Tibial nerve (tissue), 4 donors: ENCODE results near the gene TTC38.

Experiments
- CTCF ChIP-seq, 5 experiments: fragments of 200-600 bp in 3 of 5; fragments of 450-650 bp in 2 of 5; sonication (generic) in 3 of 5; IDR thresholded peaks; one replicate each; pipeline ENCODE4 v1.5.1; 2016 to 2019; ENCODE audit warnings: antibody characterized with exemption in 5 of 5, mild to moderate bottlenecking in 3 of 5, moderate library complexity in 2 of 5
- EP300 ChIP-seq, 2 donors: sonication (generic); formaldehyde crosslinking; IDR thresholded peaks; one replicate each; pipeline ENCODE4 v1.6.1; 2017; ENCODE audit warnings: antibody characterized with exemption in 2 of 2, mild to moderate bottlenecking in 1 of 2
- POLR2A ChIP-seq, 2 donors: fragments of 450-650 bp; IDR thresholded peaks; one replicate each; pipeline ENCODE4 v1.6.1; 2017; ENCODE audit warnings: antibody characterized with exemption in 2 of 2, mild to moderate bottlenecking in 2 of 2, moderate library complexity in 2 of 2

GRCh38 chr22:46262449-46263215 is 5.2 kb upstream of the TTC38 start:
- TF ChIP-seq CTCF (IDR thresholded peaks at IDR 0.05) (peak in 3 of 5 experiments; percentile 20 to 31 (median 22)), EP300 (IDR thresholded peaks at IDR 0.05) (peak in 1 of 2 donors; percentile 25), POLR2A (IDR thresholded peaks at IDR 0.05) (no peak)
